Esophagus squamous epithelium (tissue), 5 donors: Measurements from ENCODE around the gene ADAMTS12. TPM values are rescaled to one million over a fixed set of nuclear protein-coding genes. Genes with fewer than 3 reads are reported as not detected.

Experiments
- DNase-seq: peaks from one replicate; lab custom pipeline; 2025; lab: John Stamatoyannopoulos, UW
- H3K27ac ChIP-seq, 4 donors: fragments of 200-600 bp; sonication (generic); one replicate each; pipeline ENCODE4 v1.5.1; 2016 to 2019; ENCODE audit warnings: mild to moderate bottlenecking in 1 of 4
- H3K27me3 ChIP-seq, 4 donors: fragments of 200-600 bp; sonication (generic); 1 replicate in 3 of 4; 2 replicates in 1 of 4; pipeline versions ENCODE4 v1.5.1 to v1.6.0; 2017 to 2021; ENCODE audit warnings: antibody characterized with exemption in 1 of 4
- H3K36me3 ChIP-seq, 3 donors: fragments of 200-600 bp; sonication (generic); one replicate each; pipeline ENCODE4 v1.5.1; 2016 to 2019
- H3K4me1 ChIP-seq, 3 donors: fragments of 200-600 bp; sonication (generic); one replicate each; pipeline ENCODE4 v1.5.1; 2017 to 2019
- H3K4me3 ChIP-seq, 4 donors: fragments of 200-600 bp; sonication (generic); 1 replicate in 3 of 4; 2 replicates in 1 of 4; pipeline ENCODE4 v1.5.1; 2016 to 2019; ENCODE audit warnings: mild to moderate bottlenecking in 2 of 4, moderate library complexity in 1 of 4
- H3K9me3 ChIP-seq, 3 donors: fragments of 200-600 bp; sonication (generic); one replicate each; pipeline ENCODE4 v1.5.1; 2016 to 2019
- POLR2A ChIP-seq, 4 donors: fragments of 450-650 bp; IDR thresholded peaks; one replicate each; pipeline ENCODE4 v1.6.1; 2017; ENCODE audit warnings: antibody characterized with exemption in 4 of 4, mild to moderate bottlenecking in 4 of 4, moderate library complexity in 3 of 4
- WGBS, 2 donors: methylation state at CpG; one replicate each; pipeline ENCODE4 v1.1.5; 2018; 5-methylcytosine and 5-hydroxymethylcytosine counted together
- intact Hi-C: fragments of 100-400 bp; cut with DNase I; formaldehyde crosslinking; loops from one replicate; pipeline ENCODE4 v1.15.0; 2022
- total RNA-seq, 4 donors: library from RNA; depleted of rRNA; stranded (reverse); fragments of >200 nt; gene quantifications; one replicate each; pipeline ENCODE4 v1.1.0, GENCODE V29; 2016
- TF ChIP-seq, protein P1 (sequence below), 6 experiments: fragments of 450-650 bp in 4 of 6; fragments of 200-600 bp in 2 of 6; sonication (generic) in 2 of 6; IDR thresholded peaks; one replicate each; pipeline ENCODE4 v1.5.1; 2016 to 2019; ENCODE audit warnings: antibody characterized with exemption in 6 of 6, mild to moderate bottlenecking in 4 of 6, moderate library complexity in 4 of 6
- donor health status: DM: yes; HTN: yes; CAD: no.

ADAMTS12 gene
- total RNA-seq, 4 donors from 2014 or later, result 0.73 to 1.3 (median 0.76) TPM; not detected in 1

DNA sequence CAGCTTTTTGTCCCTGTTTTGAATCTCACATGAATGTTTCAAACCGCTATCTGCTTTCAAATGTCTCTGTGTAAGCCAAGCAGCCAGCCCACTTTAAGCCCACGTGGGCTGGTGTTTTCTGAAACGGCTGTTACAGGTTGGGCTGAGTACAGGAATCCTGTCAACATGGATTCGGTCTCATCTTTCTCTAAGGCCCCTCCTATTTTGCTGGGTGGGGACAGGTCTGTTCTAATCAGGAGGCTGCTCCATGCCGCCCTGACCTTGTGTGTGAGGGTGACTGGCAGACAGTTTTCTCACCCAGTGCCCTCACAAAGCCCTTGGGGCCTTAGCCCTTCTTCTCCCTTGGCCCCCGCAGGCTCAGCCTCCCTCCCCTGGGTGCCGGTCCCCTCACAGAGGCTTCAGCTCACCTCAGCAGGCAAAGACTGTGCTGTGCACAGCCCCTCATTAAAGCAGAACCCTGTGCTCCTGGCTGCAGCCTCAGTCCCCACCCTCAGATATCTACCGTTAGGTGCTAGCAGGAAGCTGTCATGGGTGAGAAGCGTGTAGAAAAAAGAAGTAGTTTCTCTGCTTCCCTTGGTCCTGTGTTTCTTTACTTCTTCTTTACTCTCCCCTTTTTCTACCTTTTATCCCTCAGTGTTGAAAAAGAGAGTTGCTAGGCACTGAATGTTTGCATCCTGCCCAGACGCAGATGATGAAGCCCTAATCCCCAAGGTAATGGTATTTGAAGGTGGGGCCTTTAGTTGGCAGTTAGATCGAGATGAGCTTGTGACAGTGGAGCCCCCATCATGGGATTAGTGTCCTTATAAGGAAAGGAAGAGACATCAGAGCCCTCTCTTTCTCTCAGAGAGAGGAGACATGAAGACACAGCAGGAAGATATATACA, 205.7 kb downstream of the ADAMTS12 start:
- no peaks in the 10 kb centered on the region for H3K4me1 ChIP-seq
- WGBS, 2 donors, result 49 to 58% methylated on average over 9 of the region's 11 CpGs
- TF ChIP-seq POLR2A (IDR thresholded peaks at IDR 0.05), result no peak
- TF ChIP-seq, protein P1, sequence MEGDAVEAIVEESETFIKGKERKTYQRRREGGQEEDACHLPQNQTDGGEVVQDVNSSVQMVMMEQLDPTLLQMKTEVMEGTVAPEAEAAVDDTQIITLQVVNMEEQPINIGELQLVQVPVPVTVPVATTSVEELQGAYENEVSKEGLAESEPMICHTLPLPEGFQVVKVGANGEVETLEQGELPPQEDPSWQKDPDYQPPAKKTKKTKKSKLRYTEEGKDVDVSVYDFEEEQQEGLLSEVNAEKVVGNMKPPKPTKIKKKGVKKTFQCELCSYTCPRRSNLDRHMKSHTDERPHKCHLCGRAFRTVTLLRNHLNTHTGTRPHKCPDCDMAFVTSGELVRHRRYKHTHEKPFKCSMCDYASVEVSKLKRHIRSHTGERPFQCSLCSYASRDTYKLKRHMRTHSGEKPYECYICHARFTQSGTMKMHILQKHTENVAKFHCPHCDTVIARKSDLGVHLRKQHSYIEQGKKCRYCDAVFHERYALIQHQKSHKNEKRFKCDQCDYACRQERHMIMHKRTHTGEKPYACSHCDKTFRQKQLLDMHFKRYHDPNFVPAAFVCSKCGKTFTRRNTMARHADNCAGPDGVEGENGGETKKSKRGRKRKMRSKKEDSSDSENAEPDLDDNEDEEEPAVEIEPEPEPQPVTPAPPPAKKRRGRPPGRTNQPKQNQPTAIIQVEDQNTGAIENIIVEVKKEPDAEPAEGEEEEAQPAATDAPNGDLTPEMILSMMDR (IDR thresholded peaks at IDR 0.05), result no peak

DNA sequence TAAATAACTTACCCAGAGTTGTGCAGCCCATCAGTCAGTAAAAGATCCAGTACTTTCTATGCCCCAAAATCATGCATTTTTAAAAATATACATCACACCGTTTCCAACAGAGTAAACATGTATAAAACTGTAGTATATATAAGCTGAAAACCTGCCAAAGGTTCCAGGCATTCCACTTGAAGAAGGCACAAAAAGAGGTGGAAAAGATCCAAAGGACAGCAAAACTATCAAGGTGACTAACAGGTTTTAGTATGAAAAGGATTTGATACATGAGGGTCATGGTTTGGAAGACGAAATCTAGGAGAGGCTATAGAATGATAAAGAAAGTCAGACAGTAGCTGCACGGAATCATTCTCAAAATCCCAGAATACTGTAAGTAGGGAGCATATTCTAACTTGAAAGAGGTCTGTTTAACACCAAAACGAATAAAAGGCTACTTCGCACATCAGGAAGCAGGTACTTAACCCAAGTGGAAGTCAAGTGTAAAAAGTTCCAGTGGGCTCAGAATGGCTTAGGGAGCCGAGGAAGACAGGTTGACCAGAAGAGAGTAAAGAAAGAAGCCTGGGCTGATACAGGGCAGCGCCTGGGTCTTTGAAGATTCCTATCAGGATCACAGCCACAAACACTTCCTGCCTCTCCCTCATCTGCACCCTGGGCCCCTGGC, 207.2 kb downstream of the ADAMTS12 start:
- no peak for TF ChIP-seq POLR2A (IDR thresholded peaks at IDR 0.05)
- TF ChIP-seq, protein P1 (IDR thresholded peaks at IDR 0.05), result no peak
- Histone ChIP-seq H3K9me3 (no peaks in the 10 kb centered on the region), H3K4me3 (no peak overlapping the region), H3K27ac (no peak overlapping the region), H3K36me3 (no peaks in the 10 kb centered on the region), H3K27me3 (no peaks in the 10 kb centered on the region), H3K4me1 (no peaks in the 10 kb centered on the region)
- intact Hi-C loops, result no loop called here
- WGBS, 2 donors, result 54 to 59% methylated on average over 7 of the region's 7 CpGs
- DNase-seq, result no peak

More for the DNA sequence above, 205.7 kb downstream of the ADAMTS12 start:
- intact Hi-C loops, result no loop called here
- no peak for DNase-seq
- Histone ChIP-seq H3K4me3 (no peak overlapping the region), H3K27me3 (no peaks in the 10 kb centered on the region), H3K27ac (no peak overlapping the region), H3K36me3 (no peaks in the 10 kb centered on the region), H3K9me3 (no peaks in the 10 kb centered on the region)

DNA sequence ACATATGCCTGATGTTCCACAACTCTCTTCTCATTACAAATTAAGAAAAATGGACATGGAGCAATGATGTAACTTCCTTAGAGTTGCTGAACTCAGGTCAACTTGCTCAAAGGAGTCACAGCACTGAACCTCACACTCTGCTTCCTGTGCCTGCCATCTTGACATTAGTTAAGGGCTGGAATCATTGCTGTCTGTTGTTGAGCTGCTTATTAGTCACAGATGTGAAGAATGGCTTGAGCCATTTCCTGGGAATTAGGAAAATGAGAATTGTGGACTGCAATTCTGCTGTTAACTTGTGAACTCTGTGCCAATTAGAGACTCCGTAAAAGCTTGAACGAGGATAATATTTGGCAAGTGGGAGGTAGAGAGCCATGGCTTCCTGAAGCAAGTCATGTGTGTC, 212.0 kb downstream of the ADAMTS12 start:
- Histone ChIP-seq H3K36me3 (no peaks in the 10 kb centered on the region), H3K4me1 (no peaks in the 10 kb centered on the region), H3K4me3 (no peak overlapping the region), H3K9me3 (no peaks in the 10 kb centered on the region), H3K27ac (no peak overlapping the region), H3K27me3 (no peaks in the 10 kb centered on the region)
- intact Hi-C loops, result no loop called here
- DNase-seq, result no peak
- WGBS, 2 donors, result 65 to 88% methylated on average over 2 of the region's 2 CpGs
- TF ChIP-seq POLR2A (IDR thresholded peaks at IDR 0.05), result no peak
- TF ChIP-seq, protein P1 (IDR thresholded peaks at IDR 0.05), result no peak

DNA sequence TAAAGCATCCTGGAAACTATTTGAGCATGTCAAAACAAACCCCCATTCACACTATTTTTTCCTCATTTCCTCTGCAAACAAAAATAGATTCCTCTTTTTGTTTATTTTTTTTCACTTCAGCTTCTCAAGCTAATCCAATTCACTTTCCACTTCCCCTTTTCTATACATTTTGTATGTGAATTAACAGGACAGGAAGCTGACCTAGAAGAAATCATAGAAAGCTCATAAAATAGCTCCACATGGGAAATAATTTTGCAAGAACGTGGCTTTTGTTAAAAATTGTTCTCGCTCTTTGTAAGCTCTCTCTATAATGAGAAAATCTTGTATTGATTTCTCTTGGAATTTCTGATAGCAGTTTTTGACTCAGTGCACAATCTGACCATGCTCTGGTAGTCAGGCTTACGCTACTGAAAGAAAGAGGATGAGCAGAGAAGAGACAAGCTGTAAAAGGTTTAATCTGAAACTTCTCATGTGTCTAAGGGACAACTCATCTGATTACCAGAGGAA, 215.8 kb downstream of the ADAMTS12 start:
- no peak for DNase-seq
- Histone ChIP-seq H3K4me1 (no peaks in the 10 kb centered on the region), H3K27ac (no peak overlapping the region), H3K36me3 (no peaks in the 10 kb centered on the region), H3K27me3 (no peaks in the 10 kb centered on the region), H3K9me3 (no peaks in the 10 kb centered on the region), H3K4me3 (no peak overlapping the region)
- intact Hi-C loops, result no loop called here
- TF ChIP-seq POLR2A (IDR thresholded peaks at IDR 0.05), result no peak
- TF ChIP-seq, protein P1 (IDR thresholded peaks at IDR 0.05), result no peak
- WGBS, 2 donors, result 40 to 42% methylated on average over 3 of the region's 3 CpGs
